ENCODE results near the gene NR2F1-AS1.
A peak's percentile ranks its signal among the peaks of the same experiment; 100 is the strongest.
"Not testable (repeated sequence)": the region's sequence is repeated elsewhere in the genome, so short reads cannot be mapped to it uniquely, and the experiment has no call there.

The NR2F1-AS1 gene

DNA sequence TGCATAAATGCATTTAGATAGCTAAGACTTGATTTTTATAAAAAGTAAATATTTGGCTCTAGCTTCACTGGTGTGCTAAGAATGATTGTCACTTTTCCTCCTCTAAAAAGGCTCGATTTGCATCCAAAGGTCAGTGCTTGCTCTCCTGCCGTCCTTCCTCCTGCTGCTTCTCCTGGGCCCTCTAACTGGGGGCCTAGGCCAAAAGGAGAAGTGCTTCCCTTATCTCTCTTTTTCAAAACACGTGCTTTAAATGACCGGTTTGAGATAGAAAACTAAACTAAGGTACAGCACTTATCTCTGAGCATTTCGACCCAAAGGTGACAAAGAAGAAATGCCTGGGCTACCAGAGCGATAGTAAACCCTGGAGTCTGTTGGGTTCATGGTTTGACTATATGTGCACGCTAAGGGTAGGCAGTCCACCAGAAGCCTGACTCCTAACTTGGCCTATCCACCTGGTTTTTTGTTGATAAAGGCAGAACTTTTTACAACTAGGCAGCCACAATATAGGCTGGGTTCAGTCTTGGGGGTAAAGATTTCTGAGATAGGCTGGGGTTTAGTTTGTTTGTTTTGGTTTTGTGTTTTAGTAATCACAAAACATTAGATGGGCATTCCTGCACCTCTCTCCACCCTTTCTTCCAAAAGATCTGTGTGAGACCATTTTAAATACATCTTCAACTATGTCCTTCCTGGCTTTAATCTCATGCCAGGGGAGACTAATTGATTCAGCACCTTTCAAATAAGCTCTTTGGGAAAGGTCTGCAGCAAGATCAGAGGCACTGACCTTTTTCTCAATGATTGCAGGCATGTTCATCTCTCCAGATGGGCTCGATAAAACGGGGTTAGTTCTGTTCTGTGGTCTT is 3.8 kb downstream of the NR2F1-AS1 start:
- no peak for DNase-seq (ENCODE audit: low spot score)

DNA sequence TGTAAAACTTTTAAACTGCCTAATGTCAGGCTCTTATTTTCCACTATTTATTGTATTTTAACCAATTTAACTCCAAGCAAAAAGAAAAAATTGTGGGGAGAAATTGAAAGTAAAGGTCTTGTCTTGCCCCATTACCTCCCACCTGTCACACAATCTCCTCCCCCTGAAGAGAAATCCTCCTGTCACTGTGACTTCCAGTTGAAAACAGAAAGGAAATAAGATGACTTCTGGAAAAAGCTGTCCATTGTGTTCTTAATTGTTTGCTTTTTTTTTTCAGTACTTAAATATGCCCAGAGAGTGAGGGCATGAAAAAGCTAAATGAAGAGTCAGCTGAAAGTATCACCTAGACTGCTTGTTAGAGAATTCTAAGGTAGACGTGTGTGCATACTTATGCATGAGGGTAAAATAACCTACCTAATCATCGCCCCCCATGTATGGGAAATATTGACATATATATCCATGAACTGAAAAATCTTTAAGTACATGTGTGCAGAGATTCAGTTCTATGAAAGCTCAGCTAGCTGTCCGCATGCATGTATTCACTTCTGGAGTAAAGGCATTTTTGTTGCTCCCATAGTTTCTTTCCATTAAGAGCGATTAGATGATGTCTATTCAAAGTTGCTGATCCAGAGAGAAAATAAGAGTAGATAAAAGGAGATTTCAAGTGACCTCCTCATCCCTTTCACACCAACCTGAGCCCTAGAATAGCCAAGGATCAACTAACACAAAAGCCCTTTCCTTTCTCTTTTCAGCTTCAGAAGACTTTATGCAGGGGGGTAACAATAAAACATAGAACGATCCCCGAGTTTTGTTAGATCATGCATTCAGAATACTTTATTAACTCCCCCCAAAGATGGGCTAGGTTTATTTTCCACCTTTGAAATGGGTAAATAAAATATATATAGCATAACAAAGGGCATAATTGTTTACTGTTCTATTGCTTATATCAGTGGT is 5.3 kb downstream of the NR2F1-AS1 start:
- no peak for DNase-seq (ENCODE audit: low spot score)

DNA sequence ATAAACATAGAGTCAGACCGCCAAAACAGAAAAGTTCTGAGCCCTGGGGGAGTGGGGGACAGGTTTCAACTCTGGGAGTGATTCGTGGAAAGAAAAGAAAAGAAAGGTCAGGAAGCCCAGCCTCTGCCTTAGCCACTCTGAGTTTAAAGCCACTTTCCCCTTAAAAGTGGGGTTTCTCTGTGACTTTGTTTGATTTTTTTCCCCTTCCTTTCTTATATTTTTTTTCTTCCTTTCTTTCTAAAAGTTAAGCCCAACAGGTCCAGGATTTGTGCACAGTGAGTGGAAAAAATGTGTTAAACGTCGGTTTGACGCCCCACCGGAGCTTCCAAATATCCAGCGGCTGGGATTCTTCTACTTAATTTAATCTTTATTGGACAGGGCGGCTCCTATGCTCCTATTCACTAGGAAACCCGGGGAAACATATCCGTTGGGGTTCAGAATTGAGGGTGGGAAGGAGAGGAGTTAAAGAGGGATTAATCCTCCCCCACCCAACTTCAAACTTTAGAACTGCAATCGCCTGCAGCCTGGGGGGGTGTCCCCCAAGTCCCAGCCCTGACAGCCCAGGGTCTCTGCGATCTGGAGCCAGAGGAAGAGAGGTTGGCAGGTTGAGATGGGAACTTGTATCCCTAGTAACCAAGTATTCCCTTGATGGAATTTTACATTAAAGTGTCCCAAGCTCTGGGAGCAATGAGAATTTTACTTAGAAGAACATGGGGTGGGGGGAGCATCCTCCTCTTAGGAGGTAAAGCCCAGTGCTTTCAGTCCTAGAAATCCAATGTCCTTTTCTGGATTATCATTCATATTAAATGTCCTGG is 6.3 kb downstream of the NR2F1-AS1 start:
- DNase-seq (ENCODE audit: low spot score) = no peak

DNA sequence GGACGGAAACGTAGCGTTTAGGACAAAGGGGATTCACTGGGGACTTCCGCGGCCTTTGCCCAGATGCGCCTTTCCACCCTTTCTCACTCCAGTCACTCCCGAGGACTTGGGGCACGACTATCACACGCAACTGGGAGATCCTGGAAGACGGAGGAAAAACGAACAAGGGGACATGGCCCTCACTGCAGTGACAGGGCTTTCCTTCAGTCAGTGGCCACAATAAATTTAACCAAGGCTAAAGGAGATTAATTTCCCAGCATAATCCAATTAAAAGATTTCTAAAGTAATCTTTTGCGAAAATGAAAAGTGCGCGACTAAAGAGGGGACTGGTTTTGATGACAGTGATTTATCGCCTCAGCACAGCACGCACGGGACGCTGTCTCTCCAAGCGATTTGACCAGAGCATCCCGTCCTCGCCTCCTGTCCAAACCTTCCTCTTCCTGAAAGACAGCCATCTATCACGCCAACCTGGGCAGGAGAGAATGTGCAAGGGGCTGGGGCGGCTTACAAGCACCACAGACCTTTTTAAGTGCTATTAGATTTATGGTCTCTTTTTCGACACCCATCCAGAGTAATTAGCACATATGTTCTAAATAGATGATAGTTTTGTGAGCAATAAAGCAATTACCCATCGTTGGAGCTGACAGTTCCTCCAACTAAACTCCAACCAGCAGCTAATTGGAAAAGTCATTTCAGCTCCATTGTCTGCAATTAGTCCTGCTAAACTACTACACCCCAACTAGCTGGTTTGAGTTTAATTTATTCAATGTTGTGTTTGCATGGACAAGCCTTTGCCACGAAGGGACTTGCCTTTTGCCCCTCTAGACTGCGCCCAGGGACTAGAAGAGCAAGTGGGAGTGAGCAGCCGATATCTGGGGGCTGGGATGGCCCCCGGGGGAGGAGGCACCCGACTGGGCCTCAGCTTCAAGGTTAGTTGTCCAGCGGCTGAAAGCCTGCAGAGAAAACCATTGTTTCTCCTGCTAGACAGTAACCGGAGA is 7.4 kb downstream of the NR2F1-AS1 start:
- DNase-seq (ENCODE audit: low spot score) = no peak

DNA sequence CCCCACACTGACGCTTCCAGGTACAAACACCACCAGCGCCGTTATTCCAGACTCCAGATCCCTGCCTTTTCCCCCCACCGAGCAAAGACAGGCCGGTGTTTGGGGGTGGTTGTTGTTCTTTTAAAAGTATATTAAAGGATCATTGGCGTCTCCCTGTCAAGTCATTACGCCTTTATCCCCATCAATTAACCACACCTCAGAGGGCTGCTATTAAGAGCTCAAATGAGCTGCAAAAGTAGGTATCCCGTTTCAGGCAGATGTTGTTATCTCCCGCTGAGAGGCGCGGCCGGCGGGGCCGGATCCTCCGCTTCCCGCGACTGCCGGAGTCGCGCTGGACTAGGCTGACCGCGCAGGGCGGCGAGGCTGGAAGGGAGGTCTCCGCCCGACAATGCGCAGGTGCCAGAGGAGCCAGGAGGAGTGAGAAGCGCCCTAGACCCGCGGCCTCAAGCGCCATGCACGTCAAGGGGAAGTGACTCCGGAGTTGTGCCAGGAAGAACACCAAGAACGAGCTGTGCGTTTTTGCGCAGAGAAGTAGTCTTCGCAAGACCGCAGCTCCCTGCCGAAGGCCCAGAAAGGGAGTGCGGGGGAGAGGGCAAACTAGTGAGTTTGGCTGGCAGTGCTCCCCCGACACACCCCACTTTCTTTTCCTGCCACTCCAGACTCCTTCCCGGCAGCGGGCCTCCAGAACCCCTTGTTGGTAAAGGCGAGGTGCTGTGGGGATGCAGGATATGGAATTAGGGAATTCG is 8.2 kb downstream of the NR2F1-AS1 start:
- no peak for DNase-seq (ENCODE audit: low spot score)

DNA sequence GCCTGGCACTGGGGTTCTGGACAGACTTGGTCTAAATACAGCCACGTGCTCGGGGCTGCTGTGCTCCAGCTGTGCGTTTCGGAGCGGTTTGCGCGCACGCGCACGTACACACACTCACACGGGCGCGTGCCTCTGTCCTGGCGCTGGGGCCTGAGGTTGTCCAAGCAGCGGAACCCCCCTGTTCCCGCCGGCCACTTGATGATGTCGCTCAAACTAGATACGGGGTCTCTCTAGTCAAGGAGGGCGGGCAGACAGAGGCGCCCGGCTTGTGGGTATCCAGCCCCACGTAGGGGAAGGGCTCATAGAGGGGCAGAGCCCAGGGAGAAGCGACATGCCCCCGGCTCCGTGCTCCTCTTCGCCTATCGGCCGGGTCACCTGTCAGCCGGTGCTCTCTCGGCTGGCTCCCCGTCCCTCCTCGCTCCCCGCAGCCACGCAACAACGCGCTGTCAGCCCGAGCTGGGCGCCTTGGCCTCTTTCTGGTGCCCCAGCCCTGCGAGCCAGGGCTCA is 8.9 kb downstream of the NR2F1-AS1 start:
- DNase-seq (ENCODE audit: low spot score) = no peak

- no peak for DNase-seq (ENCODE audit: low spot score)
Observed at GRCh38 chr5:93571114-93571949, 9.7 kb downstream of the NR2F1-AS1 start.

DNA sequence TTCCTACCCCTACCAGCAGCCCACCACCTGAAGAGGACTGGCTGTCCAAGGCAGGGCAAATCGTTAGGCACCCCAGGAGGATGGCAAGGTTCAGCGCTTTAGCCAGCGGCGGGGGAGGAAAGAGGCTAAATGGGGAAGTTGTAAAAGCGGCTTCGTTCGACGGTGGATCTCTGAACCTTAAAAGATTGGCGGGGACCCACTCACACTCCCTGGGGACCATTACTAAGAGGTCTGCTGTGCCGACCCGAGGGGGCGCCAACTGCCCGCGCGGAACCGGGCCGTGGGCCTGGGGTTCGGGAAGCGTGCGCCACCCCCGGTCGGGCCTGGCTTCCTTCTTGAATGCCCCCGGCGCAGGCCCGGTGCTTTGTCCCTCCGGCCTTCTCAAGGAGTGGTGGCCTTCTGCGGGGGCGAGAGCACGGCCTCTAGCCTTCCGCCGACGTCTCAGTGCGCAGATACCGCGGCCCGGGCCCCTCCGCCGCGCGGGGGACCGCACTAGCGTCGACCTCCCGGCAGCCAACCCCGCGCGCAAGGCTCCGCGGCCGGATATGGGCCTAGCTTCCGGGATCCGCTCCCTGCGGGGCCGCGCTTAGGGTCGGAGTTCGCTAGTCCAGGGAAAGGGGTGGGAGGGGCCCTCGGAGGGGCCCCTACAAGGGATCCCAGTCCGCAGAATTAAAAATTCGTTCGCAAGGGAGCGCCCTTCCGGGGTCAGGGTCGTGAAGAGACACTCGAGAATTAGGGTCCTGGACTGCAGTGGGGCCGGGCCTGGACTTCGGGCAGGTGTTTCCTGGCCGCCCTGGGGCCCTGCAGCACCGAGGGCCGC is 10.5 kb downstream of the NR2F1-AS1 start:
- no peak for DNase-seq (ENCODE audit: low spot score)

DNA sequence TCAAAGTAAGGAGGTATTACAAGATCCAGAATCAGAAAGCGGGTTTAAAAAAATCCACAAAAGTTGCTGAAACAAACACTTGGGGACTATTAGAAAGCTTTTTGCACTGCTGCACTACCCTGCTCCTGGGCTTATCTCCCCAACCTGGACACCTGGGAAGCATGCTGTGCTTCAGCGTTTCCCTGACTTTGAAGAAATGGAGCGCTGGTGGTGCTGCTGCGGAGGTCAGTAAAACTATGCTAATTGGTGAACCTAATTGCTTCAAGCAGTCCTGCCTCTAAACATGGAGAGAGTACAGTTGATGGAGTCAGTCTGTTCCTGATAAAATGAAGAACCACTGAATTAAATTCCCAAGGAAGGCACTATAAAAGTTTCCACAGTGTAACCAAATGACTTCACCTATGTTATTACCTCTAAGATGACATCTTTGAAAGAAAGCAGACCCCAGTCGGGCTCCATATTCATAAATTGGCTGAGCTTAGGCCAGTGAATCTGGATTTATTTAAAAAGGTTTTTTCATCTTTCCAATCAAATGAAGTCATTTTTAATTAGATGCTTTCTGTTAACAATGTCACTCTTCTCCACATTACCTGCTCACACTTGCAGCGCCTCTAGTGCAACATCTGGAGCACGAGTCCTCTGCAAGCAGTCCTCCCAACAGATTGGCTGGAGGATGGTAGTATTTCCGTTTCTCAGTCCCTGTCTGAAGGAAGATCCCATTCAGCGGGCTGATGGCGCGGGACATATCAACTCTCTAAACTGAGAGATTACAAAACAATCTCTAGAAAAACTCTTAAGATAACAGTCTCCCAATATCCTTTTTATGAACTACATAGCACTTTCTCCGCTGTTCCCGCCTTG is 11.5 kb downstream of the NR2F1-AS1 start:
- DNase-seq (ENCODE audit: low spot score) = no peak

GRCh38 chr5:93567424-93567823 is 13.6 kb downstream of the NR2F1-AS1 start:
- no peak for DNase-seq (ENCODE audit: low spot score)

DNA sequence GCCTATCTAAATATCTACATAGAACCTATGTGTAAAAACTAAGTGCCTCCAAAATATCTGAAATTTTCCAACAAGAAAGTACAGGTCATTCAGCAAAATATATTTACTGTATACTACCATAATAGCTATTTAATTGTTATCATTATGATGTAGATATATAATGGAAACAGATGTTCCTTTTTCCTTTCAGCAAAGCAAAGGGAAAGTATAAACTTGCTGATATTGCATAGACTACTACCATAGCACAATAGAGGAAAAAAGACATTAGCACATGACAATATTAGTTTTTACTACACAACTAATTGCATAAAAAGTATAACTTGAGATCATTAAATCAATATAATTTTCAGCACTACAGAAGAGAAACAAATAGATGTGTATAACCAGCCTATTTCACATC is 14.9 kb downstream of the NR2F1-AS1 start:
- DNase-seq (ENCODE audit: low spot score) = no peak

GRCh38 chr5:93557021-93557604 is 23.9 kb downstream of the NR2F1-AS1 start:
- DNase-seq (ENCODE audit: low spot score) = no peak

DNA sequence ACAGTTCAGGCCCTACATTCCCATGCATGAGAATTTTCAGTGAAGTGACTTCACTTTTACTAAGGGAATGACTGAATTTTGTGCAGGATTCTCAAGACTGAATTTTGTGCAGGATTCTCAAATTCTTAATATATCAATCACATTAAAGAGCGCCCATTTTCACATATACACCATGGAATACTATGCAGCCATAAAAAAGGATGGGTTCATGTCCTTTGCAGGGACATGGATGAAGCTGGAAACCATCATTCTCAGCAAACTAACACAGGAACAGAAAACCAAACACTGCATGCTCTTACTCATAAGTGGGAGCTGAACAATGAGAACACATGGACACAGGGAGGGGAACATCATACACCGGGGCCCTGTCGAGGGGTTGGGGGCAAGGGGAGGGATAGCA is 31.4 kb downstream of the NR2F1-AS1 start:
- DNase-seq (ENCODE audit: low spot score) = not testable (repeated sequence)

GRCh38 chr5:93545872-93546271 is 35.1 kb downstream of the NR2F1-AS1 start:
- DNase-seq (ENCODE audit: low spot score) = no peak

GRCh38 chr5:93532370-93532769 is 48.6 kb downstream of the NR2F1-AS1 start:
- peak; percentile 72 for DNase-seq (ENCODE audit: low spot score)

GRCh38 chr5:93521815-93522214 is 59.2 kb downstream of the NR2F1-AS1 start:
- DNase-seq (ENCODE audit: low spot score) = not testable (repeated sequence)

GRCh38 chr5:93519740-93520139 is 61.3 kb downstream of the NR2F1-AS1 start:
- DNase-seq (ENCODE audit: low spot score) = no peak

Measured in putamen (tissue), 1 donor.